NCI-H1092 (cell line): ENCODE results near the gene KCNH1.

Source experiments
- DNase-seq: peaks from one replicate; lab custom pipeline; 2025; lab: John Stamatoyannopoulos, UW

Gene KCNH1

DNA sequence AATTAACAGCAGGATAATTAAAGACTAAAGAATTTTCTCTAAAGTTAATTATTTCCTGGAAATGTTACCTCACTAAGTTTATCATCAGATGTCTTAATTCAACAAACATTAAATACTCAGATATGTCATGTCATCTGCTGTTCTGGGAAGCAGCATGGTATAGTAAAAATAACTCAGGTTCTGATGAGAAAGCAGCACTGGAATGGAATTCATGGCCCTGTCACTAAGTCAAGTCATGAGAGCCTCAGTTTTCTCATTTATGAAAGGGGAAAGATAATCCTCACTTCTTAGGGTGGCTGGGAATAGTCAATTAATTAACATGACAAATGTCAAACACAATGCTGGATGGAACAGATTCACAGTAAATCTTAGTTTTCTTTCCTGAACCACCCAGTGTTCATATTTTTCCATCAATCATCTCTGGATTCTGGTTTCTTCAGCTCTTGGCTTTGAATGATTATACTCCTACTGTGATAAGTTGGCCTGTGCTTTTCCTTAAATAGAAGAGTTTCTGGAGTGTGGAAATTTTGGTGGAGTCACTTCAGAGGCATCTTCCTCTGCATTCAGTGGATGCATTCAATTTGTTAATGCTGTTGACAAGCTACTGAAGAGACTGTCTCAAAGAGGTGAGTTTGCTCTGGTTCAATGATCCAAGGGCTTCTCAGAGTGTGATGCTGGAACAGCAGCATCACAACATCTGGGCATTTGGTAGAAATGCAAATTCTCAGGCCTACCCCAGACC, 319.4 kb downstream of the KCNH1 start:
- no peak for DNase-seq

DNA sequence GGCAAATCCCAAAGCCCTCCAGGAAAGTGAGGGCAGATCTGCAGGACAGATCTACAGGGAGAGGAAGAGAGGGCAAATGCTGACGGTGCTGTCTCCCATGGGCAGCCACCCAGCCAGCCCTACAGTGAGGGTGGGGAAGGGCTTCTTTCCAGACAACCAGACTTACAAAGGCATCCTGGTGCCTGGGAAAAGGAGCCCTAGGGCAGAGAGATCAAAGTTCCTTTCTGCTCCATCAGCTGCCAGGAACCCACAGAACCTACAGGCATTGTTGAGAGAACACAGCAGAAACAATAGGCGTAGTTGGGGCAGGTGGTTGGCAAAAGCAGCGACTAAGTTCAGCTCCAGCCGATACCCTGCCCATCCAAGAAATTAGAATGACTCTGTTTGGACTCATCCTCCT, 332.4 kb downstream of the KCNH1 start:
- DNase-seq, result no peak

DNA sequence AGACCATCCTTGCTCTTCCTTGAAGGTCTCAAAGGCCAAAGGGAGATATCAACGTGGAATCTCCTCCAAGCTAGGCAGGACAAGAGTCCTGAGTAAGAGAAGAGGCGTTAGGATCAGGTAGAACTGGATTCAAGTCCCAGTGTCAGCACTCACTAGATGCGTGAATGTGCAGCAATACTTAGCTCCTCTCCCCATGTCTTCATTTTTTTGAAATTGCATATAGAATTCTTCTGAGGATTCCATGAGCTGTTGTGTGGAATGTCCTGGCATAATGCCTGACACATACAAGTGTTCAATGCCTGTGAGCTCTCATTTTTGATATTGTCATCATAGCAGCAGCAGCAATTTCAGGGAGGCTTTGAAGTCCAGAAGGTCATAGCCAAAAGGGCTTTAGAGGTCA, 333.2 kb downstream of the KCNH1 start:
- no peak for DNase-seq

DNA sequence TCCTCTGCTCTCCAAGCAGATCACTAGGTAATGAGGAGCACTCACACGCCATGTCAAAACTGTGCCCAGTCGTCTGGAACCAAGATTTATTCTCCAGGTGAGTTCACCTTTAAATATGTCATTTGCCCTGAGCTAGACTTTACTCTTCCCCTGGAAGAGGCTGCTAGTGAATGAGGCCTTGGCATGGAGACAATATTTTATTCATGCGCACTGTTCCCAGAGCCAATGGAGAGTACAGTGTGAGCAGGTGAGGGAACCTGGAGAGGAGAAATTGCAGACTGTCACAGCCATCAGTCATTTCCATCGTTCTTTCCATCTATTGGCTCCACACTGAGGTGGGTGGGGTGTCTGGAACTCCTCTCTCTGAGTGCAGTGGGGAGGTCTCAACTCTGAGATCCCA, 333.6 kb downstream of the KCNH1 start:
- peak; percentile 57 for DNase-seq

DNA sequence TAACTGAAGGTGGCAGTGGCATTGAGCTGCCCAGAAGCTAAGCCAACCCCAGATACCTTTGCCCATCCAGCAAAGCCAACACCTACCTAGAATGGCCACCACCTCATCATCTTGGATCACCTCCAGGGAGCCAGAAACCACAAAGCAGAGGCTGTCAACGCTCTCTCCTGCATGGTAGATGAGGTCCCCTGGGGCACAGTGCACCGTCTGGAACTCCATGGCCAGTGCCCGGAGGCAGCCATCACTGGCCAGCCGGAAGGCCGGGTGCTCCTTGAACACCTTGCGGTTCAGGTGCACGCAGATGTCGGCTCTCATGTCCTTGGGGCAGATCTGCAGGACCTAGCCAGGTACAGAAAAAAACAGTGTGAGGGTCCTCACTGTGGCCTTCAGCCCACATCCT, 336.5 kb downstream of the KCNH1 start:
- no peak for DNase-seq

DNA sequence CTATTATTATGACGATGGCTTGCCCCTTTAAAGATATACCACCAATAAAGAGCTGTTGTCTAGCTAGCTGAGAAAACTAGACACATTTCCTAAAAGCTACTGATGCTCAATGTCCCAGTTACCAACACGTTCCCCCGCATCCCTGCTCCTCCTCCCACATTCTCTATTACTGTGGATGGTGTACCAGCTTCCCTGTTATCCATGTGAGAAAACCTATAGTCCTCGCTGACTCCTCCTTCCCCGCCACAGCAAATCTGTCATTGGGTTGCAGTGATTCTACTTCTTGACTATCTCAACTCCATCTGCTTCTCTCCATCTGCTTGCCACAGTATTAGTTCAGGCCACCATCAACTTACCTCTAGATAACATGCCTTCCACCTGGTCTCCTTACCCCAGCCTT, 337.5 kb downstream of the KCNH1 start:
- DNase-seq, result no peak

DNA sequence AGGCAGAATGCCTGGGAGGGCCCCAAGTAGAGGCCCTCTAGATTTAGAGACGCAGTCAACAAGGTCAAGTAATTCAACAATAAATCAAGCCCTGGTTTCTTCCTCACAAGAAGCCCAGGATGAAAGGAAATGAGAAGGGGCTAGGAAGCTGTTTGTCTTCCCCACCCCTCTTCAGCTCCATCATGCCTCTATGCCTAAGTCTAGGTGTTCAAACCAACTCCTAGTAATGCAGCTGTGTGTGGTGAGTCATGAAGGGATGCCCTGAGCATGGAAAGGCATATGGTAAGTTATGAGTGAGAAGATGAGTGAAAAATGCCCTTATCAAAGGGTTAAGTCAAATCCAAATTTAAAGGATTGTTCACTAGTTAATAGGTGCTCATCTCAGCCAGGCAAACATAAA, 339.5 kb downstream of the KCNH1 start:
- DNase-seq, result no peak

DNA sequence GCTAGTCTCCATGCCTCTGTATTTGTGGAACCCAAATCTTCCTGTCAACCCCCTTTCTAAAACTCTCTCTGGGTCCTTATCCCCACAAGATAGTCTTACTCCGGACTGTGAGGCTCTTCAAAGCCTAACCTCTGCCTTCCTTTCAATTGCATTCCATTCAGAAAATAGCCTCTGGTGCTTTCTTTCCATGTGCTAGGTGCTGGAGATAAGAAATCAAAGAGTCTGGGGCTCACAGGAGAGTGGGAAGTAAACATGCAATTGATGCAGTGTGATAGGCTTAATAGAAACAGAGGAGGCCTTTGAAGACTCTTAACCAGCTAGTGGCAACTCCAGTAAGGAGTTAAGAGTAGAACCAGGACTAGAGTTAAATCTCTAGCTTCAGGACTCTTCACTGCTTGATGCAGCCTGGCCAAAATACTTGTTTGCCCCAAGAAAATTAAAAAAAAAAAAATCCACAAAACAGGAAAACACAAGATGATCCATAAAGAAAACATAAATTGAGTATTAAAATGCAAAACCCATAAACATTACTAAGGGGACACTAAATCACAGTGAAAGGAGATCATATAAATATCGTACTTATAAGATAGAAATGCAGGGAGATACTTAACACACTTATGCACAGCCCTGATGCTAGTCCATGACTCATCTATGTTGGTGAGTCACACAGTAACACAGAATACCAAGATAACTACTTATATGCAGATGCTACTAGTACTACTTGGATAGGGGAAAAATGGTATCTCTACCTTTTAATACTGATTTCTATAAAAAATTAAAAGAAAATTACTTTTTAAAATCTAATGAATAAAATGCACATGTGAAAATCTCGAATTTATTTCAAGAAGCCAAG, 341.5 kb downstream of the KCNH1 start:
- no peak for DNase-seq

DNA sequence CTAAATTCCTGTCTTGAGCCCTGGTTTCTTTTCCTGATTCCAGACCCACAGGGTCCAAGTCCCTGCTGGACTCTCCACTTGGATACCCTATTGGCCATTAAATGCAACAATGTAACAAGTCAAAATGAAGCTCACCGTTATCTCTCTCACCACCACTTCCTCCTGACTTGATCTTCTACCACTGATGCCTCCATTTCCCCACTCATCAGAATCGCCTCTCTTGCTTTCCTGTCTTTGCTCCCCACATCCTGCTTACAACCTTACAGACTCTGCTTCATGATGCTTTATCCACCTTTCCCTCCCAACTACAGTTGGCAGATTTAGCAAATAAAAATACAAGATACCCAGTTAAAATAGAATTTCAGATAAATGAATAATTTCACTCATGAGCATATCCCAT, 343.8 kb downstream of the KCNH1 start:
- DNase-seq, result no peak

DNA sequence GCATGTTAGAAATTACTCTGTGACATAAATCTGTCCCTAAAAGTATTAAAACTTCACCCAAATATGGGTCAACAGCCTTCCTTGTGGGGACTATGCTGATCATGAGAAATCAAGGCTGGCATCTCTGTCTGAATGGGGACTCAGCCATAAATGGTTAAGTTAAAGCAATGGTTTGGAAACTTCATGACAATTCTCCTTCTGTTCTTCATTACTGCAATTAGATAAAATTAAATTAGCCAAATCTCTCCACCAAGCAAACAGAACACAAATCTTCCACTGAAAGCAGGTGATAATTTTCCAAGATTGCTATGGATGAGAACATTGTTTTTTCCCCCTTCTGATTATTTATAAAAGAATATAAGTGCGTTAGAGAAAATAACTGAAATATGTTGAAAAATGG, 346.1 kb downstream of the KCNH1 start:
- no peak for DNase-seq

DNA sequence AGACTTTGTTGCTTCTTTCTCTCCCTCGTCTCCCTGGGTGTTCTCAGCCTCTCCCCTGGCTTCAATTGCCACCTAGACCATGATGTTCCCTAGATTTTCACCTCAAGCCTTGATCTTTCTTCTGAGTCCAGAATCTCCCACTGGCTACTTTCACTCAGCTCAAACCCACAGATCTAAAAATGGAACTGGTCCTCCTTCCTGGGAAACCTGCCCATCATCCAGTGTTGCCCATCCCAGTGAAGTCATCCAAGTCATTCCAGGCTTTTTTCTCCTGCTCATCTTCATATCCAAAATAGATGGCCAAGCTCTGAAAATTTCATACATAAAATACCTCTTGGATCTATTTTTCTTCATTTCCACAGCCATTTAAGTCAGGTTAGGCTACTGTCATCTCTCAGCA, 347.4 kb downstream of the KCNH1 start:
- DNase-seq, result no peak

DNA sequence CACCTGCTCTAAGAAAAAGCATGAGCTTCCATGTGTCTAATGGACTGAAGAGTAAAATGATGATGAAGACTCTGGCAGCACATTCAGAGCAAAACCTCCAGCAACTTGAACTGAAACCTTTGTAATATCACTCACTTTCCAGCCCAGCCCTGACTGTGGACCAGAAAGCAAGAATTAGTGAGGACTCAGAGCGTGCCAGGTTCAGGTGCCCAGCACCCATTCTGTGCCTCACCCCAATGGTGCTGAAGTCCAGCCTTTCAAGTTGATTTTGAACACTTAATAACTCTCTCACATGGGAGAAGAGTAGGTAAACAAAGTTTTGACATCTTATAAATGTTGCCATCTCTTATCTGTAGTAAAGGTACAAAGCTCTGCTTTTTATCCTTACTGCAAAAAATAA, 350.0 kb downstream of the KCNH1 start:
- no peak for DNase-seq

DNA sequence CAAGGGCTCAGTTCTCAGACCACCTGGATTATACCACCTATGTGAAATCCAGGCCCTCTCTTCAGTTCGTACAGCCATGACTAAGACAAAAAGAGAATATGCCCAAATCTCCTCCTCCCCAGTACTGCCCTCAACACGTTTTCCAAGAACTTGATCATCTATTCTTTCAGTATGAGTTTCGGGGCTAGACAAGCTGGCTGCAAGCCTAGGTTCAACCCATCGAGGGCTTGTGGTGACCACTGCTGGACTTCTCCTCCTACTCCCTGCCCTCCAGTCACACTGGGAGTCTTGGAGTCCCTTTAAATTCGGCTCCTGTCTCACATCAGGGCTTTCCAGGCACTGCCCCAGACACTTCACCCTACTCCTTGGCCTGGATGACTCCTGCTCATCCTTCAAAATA, 352.3 kb downstream of the KCNH1 start:
- no peak for DNase-seq

DNA sequence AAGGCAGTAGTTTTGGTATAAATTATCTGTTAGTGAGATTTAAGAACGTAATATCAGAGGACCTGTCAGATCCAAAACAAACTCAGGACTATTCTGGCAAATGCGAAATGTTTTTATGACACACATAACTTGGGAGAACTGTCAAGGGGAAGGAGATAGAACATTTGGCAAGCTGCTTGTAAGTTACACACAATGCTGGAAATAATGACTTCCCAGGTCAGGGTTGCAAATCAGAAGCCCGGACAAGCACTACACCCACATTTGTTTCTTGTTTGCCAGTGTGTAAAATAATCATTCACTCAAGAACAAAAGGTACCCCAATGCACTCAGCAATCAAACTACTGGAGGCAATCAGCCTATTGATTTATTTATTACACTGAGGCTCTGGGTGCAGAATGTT, 354.7 kb downstream of the KCNH1 start:
- no peak for DNase-seq

DNA sequence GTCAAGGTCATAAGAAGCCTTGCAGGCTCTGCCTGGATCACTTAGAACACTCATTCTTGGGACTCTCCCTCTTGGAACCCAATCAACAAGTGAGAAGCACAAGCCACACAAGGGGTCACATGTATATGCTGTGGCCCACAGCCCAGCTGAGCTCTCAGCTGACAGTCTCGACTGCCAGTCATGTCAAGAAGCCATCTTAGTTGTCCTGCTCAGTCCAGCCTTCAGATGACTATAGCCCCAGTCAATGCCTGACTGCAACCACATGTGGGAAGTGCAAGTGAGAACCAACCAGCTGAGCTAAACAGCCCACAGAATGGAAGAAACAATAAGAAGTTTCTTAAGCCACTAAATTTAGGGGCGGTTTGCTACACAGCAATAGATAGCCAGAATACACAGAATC, 356.0 kb downstream of the KCNH1 start:
- no peak for DNase-seq

DNA sequence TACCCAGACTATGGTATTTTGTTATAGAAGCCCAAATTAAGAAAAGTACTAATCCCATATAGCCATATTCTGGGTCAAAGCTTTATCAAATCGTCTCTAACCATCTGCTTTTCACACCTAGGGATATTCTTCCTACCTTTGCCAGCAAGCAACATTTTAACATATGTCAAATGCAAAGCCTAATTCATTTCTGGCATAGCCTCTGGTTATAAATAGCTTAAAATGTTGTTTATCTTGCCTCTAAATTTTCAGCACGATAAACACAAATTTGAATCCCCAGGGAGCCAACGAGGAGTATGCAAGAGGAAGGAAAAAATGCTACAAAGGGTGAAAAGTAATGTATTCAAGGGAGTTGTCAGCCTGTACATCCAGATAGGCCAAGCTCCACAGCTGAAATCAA, 357.2 kb downstream of the KCNH1 start:
- DNase-seq, result no peak

DNA sequence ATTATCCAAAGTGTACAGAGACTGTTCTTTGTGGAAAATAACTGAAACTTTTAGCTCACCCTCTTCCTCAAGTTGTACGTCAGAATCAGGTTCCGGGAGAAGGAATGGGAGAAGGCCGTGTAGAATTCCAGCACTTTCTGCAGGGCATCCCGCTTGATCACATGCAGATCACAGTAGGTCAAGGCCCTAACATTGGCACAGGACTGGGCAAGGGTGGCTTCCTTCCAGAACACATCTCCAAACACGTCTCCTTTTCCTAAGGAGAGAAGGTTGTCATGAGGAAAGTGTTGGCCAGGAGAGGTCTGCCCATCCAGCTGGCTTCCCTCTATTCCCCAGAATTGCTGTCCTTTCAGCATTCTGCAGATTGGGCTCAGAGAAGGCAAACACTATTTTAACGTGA, 358.7 kb downstream of the KCNH1 start:
- DNase-seq, result no peak

DNA sequence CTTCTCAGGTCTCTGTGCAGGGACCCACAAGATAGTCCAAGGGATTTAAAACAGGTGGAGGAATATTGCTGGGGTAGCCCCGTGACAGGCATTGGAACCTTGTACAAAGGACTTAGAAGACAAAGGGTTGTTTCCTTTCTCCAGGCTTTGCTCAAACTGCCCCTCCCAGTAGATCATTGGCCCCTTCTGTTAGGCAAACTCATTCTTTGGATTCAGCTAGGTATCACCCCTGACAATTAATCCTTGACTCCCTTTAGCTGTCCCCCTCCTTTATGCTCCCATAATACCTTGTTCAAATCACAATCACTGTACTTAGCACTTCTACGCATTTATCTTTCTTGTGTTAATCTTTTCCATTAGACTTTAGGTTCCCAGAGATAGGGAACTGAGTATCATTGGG, 360.5 kb downstream of the KCNH1 start:
- DNase-seq, result no peak

DNA sequence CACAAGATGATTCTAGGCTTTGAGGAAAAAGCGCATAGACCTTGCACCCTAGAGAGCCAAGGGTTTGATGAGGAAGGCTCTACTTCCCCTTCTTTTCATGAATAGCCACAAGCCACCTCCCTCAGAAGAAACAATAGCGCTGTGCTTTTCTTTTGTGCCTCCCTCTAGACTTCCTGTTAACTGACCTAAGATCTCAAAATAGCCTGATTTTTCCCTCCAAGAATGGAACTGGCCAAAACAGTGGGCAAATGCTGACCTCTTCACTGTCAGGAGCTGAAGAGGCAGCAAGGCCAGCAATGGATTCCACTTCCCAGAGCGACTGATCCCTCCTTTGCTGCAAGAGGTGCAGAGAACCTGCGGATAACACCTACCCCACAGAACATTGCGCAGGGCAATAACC, 362.8 kb downstream of the KCNH1 start:
- DNase-seq, result no peak

DNA sequence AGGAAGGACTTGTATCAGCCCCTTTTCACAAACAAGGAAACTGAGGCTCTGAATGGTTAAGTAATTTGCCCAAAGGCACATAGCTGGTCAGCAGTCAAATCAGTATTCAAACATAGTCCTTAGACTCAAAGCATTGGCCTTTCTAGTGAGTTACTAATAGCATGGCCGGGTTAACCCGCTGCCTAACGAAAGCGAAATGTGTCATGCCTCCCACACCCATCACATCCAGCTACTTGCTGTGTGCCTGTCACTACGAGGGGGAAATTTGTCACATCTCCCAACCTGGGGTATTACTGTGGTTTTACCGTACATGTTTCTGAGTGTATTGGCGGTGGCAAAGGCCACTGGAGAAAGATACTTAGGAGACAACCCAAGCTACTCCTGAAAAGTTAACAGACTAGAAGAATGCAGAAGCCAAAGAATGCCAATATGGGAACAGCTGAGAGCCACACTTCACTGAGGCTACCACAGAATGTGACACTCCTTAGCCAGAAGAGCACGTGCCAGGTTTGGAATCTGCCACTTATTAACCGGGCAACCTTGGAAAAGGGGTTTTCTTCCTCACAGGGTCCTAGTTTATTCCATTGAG, 363.5 kb downstream of the KCNH1 start:
- DNase-seq, result no peak

DNA sequence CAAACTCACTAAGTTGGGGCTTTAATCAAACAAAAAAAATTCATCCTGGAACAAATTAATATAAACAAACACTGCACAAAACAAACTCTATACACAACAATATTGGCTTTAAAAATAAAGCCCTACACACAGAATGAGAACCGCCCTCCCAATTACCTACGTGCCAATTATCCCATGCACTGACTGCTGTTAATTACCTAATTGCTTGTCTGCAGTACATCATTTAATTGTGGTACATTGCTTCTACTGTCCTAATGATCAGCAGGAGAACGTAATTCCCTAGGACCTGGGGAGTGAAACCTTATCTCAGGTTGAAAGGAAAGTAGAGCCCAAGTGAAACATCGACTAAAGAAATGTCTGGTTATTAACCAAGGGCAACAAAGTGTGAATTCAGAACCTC, 364.5 kb downstream of the KCNH1 start:
- no peak for DNase-seq

DNA sequence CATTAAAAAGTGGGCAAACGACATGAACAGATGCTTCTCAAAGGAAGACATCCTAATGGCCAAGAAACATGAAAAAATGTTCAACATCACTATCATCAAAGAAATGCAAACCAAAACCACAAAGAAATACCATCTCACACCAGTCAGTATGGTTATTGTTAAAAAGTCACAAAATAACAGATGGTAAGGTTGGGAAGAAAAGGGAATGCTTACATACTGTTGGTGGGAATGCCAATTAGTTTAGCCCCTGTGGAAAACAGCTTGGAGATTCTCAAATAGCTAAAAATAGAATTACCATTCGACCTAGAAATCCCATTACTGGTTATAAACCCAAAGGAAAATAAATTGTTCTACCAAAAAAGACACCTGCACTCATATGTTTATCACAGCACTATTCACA, 369.4 kb downstream of the KCNH1 start:
- DNase-seq, result no peak

DNA sequence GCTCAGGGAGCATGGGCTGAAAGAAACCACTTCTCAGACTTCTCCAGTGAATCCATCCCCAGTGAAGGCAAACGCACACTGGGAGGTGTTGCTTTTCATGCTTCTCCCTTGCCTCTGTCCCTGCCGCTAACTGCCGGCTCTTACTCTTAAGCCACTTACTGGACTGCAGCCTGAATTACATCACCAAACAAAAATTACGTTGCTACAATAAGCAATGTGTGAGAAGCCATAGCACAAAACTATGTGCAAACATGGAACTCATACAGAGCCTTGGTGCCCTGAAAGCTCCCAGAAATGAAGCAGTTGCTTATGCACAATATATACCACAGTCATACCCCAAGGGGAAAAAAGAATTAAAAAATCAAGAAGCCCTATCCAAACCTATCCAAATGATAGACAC, 375.2 kb downstream of the KCNH1 start:
- DNase-seq, result no peak
